Neural crest cell (in vitro differentiated cells): ENCODE measurements around the gene C5AR1. TPM values are rescaled to one million over a fixed set of nuclear protein-coding genes. Genes with fewer than 3 reads are reported as not detected.
A peak's percentile ranks its signal among the peaks of the same experiment; 100 is the strongest.

Experiments used
- DNase-seq: peaks from one replicate; pipeline ENCODE4 v3.0.0; 2021; ENCODE audit warnings: low read depth, mixed read lengths, low spot score
- H3K27ac Mint-ChIP-seq: one replicate; pipeline ENCODE4 v1.8.0; 2021; ENCODE audit warnings: mild to moderate bottlenecking, mixed read lengths; ENCODE audit not compliant: unreplicated experiment
- H3K27me3 Mint-ChIP-seq: 2 replicates; pipeline ENCODE4 v1.8.0; 2021; ENCODE audit warnings: low read depth, mild to moderate bottlenecking, mixed read lengths
- H3K36me3 Mint-ChIP-seq: 2 replicates; pipeline ENCODE4 v1.8.0; 2021; ENCODE audit warnings: low read depth, mild to moderate bottlenecking, mixed read lengths
- H3K4me1 Mint-ChIP-seq: 2 replicates; pipeline ENCODE4 v1.8.0; 2021; ENCODE audit warnings: mixed read lengths
- H3K4me3 Mint-ChIP-seq: one replicate; pipeline ENCODE4 v1.8.0; 2021; ENCODE audit warnings: mild to moderate bottlenecking, mixed read lengths
- H3K9me3 Mint-ChIP-seq: 2 replicates; pipeline ENCODE4 v1.8.0; 2021; ENCODE audit warnings: mixed read lengths
- CTCF ChIP-seq: fragments of 200-600 bp; sonication (generic); conservative IDR thresholded peaks from 2 replicates; pipeline ENCODE4 v1.5.0; 2021; ENCODE audit warnings: antibody characterized with exemption, mild to moderate bottlenecking
- total RNA-seq: library from RNA; stranded (reverse); gene quantifications from 2 replicates; pipeline ENCODE4 v1.2.1, GENCODE V29; 2021

C5AR1 gene
- total RNA-seq, 1 donor from 2014 or later, result 0.44 TPM

GRCh38 chr19:47321630-47322029 is 12.0 kb downstream of the C5AR1 start:
- Mint-ChIP-seq H3K27ac (no peak overlapping the region), H3K27me3 (peaks cover 8% of the 10 kb centered on the region), H3K4me1 (no peaks in the 10 kb centered on the region), H3K9me3 (no peaks in the 10 kb centered on the region), H3K36me3 (no peaks in the 10 kb centered on the region), H3K4me3 (no peak overlapping the region)
- TF ChIP-seq CTCF, result no peak
- no peak for DNase-seq

- H3K27ac Mint-ChIP-seq, result no peak overlapping the region
- no peak for DNase-seq
- peaks cover 8% of the 10 kb centered on the region for H3K27me3 Mint-ChIP-seq
- no peaks in the 10 kb centered on the region for H3K36me3 Mint-ChIP-seq
- TF ChIP-seq CTCF, result no peak
- H3K4me1 Mint-ChIP-seq, result no peaks in the 10 kb centered on the region
- H3K4me3 Mint-ChIP-seq, result no peak overlapping the region
- H3K9me3 Mint-ChIP-seq, result no peaks in the 10 kb centered on the region
Measured at GRCh38 chr19:47322058-47322457, 12.4 kb downstream of the C5AR1 start.

- no peaks in the 10 kb centered on the region for H3K9me3 Mint-ChIP-seq
- TF ChIP-seq CTCF, result no peak
- H3K4me3 Mint-ChIP-seq, result no peak overlapping the region
- peaks cover 8% of the 10 kb centered on the region for H3K27me3 Mint-ChIP-seq
- no peaks in the 10 kb centered on the region for H3K36me3 Mint-ChIP-seq
- H3K27ac Mint-ChIP-seq, result no peak overlapping the region
- no peaks in the 10 kb centered on the region for H3K4me1 Mint-ChIP-seq
- no peak for DNase-seq
Measured at GRCh38 chr19:47323409-47323808, 13.7 kb downstream of the C5AR1 start.

GRCh38 chr19:47323872-47324271 is 14.2 kb downstream of the C5AR1 start:
- no peaks in the 10 kb centered on the region for H3K9me3 Mint-ChIP-seq
- H3K27ac Mint-ChIP-seq, result no peak overlapping the region
- H3K36me3 Mint-ChIP-seq, result no peaks in the 10 kb centered on the region
- DNase-seq, result no peak
- no peak for TF ChIP-seq CTCF
- H3K4me3 Mint-ChIP-seq, result no peak overlapping the region
- no peaks in the 10 kb centered on the region for H3K4me1 Mint-ChIP-seq
- H3K27me3 Mint-ChIP-seq, result peaks cover 8% of the 10 kb centered on the region

- TF ChIP-seq CTCF, result no peak
- Mint-ChIP-seq H3K27me3 (peaks cover 8% of the 10 kb centered on the region), H3K9me3 (no peaks in the 10 kb centered on the region), H3K4me3 (no peak overlapping the region), H3K4me1 (no peaks in the 10 kb centered on the region), H3K36me3 (no peaks in the 10 kb centered on the region), H3K27ac (no peak overlapping the region)
- no peak for DNase-seq
Measured at GRCh38 chr19:47324502-47324901, 14.8 kb downstream of the C5AR1 start.

GRCh38 chr19:47330466-47330869 is 20.8 kb downstream of the C5AR1 start:
- Mint-ChIP-seq H3K27me3 (peaks cover 4% of the 10 kb centered on the region), H3K27ac (peak overlapping the region; percentile 71), H3K4me3 (no peak overlapping the region), H3K4me1 (peaks cover 5% of the 10 kb centered on the region), H3K9me3 (no peaks in the 10 kb centered on the region), H3K36me3 (no peaks in the 10 kb centered on the region)
- no peak for DNase-seq
- no peak for TF ChIP-seq CTCF
